Left hindlimb (tissue), 1 donor: ENCODE measurements around the gene CLEC11A.

Experiments used
- DNase-seq: peaks from one replicate; pipeline ENCODE4 v3.0.0-alpha.2; 2018

The CLEC11A gene, protein sequence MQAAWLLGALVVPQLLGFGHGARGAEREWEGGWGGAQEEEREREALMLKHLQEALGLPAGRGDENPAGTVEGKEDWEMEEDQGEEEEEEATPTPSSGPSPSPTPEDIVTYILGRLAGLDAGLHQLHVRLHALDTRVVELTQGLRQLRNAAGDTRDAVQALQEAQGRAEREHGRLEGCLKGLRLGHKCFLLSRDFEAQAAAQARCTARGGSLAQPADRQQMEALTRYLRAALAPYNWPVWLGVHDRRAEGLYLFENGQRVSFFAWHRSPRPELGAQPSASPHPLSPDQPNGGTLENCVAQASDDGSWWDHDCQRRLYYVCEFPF

DNA sequence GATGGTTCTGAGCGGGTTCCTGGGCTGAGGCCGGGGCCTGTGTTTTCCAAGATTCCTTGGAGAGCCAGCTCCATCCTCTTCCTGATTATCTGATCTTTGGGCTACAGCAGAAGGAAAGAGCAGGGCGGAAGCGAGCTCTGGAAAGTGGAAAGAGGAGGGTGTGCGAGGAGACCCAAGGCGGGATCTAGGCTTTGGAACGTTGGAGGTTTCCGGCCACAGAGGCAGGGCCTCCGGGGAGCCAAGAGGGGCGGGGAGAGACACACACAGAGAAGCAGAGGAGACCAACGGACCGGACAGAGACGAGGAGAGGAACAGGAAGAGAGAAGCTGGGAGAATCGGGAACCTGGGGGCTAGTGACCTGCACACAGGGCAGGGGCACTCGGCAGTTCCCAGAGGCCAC is at the start of gene CLEC11A:
Gene CLEC11A (plus strand): TSS at position 296 of the 400 bp plus-strand sequence. CDS start 162 bp downstream, outside the sequence.
- DNase-seq: peak; percentile 87

DNA sequence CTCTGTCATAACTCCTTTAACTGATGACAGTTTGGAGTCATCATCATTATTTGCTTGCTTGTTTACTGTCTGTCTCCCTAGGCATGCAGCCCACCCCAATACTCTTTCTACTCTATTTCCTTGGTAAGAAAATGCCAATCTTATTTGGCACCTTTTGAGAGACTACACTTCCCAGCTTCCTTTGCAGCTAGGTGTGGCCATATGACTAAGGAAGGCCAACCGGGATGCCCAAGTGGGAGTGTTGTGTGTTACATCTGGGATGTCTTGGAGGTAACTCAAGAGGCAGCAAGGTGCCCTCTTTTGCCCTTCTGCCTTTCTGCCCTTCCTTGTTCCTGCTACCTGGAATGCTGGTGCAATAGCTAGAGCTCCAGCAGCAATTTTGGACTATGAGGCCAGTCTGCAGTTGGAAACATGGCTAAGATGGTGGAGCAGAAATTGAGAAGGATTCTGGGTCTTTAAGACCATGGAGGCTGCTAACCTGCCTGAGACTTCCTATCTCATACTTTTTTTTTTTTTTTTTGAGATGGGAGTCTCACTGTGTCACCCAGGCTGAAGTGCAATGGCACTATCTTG is 46.5 kb upstream of the CLEC11A start:
- no peak for DNase-seq

DNA sequence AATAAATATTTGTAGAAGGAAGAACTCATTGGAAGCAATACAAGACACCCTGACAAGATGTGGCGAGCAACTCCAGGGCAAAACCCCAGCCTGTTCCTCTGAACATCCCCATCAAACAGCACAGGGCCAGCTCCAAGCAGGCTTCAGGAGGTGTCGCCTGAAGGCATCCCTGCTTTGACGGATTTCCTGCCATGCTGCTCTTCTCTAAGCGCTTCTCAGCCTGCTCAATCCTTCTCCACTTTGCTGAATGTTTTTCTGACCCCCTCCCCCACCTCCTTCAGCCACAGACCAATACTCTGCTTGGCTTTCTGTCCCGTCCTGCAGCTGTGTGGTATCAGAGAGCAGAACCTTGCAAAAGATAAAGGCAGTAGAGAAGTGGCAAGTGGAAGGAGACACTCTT is 45.5 kb upstream of the CLEC11A start:
- no peak for DNase-seq

DNA sequence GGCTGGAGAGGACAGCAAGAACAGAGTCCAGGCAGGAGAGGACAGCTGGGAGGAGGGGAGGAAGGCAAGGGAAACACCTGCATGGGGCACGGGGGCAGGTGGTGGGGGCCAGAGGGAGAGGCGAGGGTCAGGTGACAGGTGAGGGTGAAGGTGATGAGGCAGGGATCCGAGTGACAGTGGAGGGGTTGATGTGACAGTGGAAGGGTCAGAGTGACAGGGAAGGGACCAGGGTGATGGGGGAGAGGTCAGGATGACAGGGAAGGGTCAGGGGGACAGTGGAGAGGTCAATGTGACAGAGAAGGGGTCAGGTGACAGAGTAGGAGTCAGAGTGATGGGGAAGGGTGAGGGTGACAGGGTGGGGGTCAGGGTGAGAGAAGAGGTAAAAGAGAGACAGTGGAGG is 44.8 kb upstream of the CLEC11A start:
- no peak for DNase-seq

DNA sequence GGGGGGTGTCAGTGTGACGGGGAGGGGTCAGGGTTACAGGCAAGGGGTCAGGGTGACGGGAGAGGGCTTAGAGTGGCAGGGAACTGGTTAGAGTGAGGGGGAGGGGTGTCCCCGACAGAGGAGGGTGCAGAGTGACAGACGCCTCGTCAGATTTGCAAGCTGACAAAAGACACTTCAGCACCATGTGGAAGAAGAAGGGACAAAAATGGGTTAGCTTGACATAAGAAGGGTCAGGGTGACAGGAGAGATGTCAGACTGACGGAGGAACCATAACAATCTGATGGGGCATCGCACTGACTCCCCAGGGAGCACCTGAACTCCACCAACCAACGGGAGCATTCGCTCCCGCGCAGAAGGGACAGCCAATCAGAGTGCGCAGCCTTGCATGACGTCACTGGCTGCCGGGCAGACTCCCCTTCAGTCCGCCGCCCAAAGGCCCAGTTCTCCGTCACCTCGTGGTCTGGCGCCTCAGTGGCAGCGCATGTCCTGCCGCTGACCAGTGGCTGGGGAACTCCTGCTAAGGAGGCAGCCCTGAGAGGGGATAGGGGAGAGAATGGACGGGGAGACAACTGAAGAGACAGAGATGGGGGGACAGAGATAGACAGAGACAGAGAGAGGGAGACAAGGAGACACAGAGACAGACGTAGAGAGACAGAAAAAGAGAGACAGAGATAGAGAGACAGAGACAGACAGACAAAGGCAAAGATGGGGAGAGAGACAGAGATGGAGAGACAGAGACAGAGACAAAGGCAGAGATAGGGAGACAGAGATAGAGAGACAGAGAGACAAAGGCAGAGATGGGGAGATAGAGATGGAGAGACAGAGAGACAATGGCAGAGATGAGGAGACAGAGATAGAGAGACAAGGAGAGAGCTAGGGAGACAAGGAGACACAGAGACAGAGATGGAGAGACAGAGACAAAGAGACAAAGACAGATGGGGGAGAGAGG is 43.7 kb upstream of the CLEC11A start:
- DNase-seq: peak; percentile 72

DNA sequence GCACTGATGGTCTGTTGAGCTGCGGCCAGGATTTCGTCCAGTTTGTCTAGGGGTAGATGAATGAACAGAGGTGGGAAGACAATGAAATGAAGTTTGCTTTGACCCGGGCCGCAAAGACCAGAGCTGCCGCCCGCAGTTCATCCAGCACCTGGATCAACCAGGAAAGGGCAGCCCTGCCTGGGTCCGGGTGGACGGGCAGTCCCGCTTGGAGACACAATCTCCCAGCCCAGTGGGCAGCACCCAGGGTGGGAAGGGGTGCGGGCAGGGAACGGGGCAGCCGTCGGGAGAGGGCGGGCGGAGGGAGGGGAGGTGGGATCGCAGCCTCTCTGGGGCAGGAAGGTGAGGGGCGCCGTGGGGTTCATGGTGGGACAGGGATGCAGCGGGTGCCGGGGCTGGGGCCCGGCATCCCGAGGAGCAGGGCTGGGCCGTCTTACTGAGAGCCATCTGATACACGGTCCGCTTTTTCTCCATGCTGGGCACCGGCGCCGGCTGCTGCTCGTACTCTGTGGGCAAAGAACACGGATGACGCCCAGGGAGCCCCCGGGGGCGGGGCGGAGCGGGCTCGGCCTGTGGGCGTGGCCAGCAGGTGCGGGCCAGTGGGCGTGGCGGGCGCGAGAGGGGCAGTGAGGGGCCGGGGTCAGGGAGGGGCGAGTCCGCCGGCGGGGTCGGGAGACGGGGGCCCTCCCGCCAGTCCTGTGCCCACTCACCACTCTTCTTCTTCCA is 36.7 kb upstream of the CLEC11A start:
- DNase-seq: no peak

DNA sequence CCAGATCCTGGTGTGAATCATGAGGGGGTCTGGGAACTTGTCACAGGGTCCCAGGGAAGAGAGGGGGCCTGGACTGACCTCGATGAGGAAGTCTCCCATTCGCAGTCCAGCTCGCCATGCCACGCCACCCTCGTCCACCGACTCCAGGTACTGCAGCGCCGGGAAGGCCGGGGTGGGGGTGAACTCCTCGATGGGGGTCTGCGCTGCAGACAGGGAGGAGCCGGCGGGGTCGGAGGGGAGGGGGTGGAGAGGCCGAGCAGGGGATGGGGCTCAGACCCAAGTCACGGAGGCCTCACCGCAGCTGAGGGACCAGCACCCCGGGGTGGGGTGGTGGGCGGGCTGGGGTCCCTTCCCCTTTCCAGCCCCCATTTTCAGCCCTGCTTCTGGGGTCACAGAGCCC is 34.4 kb upstream of the CLEC11A start:
- DNase-seq: no peak

DNA sequence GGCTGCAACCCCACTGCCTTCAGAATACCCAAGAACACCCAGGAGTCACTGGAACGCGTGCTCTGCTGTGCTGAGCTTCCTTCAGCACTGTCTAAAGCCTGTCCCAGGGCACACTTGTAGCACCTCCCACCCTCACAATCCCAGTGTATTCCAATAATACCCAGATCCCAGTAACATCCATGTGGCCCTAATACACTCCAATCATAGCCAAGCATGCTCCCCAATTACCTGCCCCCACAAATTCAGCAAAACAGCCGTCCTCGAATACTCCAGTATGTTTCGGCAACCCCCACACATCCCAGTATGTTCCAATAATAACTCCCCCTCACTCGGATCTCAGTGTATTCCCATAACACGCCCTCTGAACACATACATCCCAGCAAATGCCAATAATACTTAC is 32.7 kb upstream of the CLEC11A start:
- no peak for DNase-seq

DNA sequence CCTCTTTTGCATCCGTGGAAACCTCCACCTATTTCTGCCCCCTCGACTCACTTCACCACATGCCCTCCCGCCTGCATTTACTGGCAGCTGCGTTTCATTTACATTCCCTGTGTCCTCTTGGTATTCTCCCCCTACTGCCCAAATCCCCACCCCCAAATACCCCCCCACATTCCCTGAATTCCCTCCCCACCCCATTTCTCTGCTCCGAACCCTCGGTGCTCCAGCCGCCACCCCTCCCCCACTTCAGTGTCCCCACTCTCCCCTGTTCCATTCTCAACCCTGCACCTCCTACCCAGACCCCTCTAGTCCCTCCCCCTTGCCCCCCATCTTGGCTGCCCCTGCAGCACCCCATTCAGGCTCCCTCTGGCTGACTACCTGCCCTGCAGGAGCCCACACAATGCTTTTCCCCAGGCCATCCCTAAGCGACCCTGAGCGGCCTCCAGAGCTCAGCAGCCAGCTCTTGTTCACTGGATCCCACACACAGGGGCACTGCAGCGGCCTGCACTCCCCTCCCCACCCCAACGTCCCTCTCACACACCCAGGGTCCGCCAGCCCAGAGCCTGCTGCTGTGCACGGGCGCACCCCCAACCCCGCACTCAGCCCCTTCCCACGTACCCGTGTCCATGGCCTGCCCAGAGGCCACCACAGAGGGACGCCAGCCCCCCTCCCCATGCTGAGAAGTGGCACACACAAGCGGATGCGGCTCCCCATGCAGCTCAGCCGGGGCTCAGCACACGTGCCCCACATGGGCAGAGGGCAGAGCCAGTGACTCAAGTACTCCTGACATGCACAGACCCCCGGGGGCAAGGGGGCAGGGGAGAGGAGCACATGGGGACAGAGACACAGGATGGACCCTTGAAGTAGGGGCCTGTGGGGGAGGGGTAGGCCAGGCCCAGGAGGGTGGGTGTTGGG is 29.8 kb upstream of the CLEC11A start:
- no peak for DNase-seq

DNA sequence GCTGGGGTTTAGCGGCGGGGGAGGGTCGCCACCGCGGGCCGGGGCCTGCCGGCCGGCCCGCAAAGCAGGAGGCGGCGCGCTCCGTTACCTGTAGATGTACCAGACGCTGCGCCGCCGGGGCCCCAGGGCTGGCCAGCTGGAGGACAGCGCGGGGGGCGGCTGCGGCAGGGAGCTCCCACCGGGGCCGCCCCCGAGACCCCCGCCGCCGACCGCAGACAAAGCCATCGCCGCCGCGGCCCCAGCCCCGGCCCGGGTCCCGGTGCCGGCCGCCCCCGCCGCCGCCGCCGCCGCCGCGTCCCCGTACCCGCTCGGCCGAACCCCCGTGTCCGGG is 28.4 kb upstream of the CLEC11A start:
- no peak for DNase-seq

DNA sequence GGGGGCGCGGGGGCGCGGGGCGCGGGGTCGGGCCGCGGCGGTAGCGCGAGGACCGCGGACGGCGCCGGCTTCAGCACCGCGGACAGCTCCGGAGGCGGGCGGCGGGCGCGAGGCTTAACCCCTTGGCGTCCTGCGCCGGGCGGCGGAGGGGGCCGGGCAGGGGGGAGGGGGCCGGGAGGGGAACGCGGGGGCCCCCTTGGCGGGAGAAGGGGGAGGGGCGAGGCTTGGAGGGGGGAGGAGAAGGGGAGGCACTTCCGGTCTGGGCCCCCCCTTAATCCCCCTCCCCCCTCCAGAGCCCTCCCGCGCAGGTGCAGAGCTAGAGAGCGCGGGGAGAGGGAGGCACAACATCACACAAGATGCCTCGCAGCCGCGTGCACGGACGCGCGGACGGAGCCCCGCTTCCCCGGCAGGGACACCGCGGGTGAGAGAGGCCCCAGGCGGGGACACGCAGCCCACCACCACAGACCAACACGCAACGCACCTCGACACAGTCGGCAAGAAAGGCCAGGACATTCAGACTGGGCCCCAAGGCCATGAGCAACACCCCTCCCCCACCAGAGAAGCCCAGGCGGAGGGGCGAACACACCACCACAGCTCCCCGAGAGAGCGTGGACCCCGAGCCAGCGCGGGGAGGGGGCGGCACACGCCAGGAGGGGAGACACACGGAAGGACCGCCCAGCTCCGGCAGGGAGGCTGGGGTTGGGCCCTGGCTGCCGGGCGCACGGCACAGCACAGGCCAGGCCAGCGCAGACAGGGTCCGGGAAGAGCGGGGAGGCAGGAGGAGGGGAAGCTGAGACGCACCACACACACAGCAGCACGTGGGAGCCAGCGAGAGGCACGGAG is 27.7 kb upstream of the CLEC11A start:
- no peak for DNase-seq

DNA sequence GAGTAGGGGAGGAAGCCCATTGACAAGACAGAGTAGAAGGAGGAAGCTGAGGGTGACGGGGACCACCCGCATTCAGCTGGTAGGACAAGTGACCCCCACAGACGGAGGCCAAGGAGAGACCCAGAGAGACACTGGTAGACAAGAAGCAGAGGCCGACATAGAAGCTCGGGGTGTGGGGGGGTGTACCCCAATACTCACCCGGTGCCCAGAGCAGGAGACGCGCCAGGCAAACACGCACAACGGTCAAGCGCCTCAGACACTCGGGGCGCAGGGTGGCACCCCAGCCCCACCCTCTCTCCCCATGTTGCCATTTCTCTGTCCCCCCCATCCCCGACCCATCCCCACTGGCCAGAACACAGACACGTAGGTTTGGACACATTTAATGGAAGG is 27.1 kb upstream of the CLEC11A start:
- no peak for DNase-seq

DNA sequence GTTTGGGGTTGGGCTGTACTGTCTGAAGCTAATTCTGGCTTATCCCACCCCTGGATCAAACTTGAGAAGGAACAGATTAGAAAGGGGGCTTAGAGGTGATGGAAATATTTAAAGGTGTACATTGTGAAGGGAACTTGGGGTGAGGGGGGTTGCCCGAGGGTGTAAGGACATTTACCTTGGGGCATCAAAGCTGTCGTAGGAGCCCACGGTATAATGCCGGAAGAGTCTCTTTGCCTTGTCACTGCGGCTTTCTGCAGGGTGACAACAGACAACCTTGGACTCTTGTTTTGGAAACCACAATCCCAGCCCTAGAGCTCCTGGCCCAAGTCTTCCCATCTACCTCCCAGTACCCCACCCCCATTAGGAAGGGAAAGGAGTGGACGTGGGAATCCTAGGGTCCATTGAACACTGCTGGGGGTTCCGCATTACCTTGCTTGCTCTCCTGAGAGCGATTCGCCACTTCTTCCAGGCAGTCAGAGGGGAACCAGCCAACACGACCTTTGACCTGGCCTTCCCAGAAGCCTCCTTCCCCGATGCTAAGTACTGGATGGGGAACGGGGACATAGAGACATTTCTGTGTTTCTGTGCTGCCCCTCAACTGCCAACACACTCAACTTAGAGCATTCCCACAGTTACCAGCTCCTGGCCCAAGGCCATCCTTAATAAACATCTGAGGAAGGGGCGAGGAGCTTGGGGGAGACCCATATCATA is 25.6 kb upstream of the CLEC11A start:
- DNase-seq: no peak

DNA sequence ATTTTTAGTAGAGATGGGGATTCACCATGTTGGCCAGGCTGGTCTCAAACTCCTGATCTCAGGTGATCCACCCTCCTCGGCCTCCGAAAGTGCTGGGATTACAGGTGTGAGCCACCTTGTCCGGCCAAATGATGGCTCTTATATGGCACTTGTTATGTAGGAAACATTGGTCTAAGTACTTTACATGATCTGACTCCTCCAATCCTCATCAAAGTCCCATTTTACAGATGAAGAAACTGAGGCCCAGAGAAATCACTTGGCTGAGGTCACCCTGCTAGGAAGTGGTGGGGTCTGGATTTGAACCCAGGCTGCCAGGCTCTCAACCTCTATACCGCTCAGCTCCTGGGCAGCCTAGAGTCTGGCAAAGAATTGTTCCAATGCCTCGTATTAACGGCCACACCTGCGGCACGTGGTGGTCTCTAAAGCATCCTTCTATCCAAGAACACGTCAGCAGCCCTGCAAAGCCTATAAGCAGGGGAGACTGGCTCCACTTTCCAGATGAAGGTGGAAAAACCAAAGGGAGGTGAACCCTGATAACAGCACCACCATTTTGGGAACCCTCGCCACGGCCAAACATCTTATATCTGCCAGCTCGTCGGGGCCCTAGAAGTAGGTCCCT is 21.7 kb upstream of the CLEC11A start:
- DNase-seq: no peak

DNA sequence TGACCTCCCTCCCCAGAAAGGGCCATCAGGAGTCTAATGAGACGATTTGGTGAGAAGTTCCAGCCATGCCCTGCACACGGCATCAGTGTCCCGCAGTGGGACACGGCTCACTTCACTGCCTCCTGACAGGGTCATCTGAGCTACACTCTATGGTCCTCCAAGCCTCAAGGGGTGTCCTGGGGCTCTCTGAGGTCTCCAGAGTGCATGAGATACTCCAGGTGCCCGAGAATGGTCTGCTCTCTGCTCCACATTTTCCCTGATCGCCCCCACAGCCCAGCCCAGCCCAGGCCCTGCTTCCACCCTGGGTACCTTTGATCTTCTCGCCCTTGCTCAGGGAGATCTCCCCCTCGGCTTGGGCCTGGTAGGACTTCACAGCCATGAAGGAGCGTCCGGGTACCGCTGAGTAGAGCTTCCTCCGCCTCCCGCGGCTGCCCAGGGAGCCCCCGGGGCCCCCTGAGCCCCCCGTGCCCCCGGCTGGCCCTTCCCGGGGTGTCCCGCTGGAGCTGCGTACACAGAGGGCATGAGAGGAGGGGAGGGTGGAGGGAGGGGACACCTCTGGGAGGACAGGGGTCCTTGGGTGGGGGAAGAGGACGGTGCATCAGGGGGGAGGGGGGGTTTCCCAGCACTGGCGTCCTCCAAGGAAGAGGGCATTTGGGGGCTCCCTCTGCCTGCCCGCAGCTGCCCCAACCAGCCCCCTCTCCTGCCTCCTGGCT is 20.9 kb upstream of the CLEC11A start:
- no peak for DNase-seq

DNA sequence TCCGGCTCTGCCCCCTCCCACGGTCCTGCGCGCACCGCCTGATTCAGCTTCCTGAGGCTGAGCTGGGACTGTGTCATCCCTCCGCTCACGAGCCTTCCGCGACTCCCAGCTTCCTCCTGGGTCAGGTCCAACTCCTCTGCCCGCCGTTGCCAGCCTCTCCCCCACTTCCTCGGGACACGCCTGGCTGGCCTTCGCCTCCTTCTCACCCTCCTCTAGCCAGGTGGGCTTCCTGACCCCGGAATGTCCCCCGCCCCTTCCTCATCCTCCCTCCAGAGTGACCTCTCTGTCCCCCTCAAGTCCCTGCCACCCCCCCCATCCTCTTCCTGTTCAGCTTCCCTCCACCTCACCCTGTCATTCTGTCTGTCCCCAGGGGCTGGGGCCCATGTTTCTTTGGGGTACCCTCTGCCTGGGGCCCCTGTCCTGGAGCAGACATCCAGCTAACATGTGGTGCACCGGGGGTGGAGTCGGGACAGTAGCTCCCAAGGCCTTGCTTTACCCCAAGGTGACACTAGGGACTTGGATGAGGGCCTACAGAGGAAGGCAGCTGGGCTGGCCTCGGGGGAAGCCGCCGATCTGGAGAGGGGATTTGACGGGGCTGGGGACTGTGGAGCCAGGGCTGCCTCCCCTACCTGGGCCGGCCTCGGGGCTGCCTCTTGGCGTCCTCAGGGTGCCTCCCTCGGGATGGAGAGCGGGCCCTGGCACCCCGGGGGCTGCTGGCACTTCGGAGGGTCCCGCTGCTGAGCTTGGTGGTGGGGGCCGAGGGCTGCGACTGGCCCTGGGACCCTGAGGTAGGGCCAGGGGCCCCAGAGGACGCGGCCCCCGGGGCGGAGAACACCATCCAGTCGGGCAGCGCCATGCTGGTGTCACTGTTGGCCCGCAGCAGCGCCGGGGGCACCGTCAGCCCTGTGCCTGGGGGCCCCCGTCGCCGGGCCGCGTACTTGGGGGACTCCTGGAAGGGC is 20.0 kb upstream of the CLEC11A start:
- no peak for DNase-seq

DNA sequence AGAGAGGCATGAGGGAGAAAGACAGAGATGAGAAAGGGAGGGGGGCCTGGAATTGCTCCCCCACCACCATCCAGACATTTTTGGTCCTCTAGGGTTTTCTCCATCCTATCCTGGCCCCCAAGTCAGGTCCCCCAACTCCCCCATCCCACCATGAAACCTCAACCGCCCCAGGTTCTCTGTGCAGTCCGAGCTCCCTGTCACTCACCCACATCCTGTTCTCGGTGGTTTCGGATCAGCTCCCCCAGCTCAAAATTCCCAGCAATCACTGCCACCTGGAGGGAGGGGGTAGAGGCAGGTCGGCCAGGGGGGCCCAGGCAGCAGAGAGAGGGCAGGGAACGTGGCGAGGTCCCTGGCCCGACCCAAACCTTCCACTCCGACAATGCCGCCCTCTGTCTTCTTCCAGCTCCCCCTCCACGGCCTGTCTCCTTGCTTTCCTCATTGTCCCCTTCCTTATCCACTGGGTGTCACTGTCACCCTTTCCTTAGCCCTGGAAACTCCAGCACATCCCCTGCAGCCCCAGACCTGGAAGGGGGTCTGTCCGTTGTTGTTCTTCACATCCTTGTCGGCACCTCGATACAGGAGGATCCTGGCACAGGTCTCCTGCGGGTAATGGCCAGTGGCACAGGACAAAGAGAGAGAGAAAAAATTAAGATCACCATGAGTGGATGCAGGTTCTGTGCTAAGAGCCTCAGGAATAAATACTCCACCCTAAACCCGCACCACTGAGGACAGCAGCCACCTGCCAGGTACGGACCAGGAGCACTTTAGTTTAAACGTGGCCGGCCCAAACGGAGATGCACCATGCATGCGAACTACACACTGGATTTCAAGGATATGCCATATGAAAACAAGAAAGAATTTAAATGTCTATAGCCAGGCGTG is 19.0 kb upstream of the CLEC11A start:
- no peak for DNase-seq
